ENCODE results near the gene SRRM4.

DNA sequence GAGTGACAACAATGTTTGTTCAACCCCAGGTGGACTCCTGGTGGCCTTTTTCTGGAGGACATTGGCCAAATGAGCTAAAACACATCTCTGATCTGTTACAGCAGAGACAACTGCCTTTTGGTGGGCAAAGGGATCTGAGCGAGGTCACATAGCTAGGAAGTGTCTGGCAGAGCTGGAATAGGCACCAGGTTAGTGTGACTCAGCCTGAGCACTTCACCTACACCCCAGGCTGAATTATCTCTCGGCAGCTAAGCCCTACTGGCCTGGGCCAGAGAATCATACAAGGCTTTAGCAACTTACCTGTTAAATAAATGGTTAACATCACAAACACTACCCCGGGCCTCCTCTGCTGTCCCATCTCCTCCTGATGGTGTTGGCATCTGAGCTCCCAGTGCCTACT, 147.2 kb downstream of the SRRM4 start:
- TF ChIP-seq CTCF (IDR thresholded peaks at IDR 0.05): no peak
- TF ChIP-seq POLR2A (IDR thresholded peaks at IDR 0.05): no peak

All from thyroid gland (tissue), 4 donors.